DMS153 (cell line): Measurements from ENCODE around the gene RGS6.

Source experiments
- DNase-seq: peaks from one replicate; lab custom pipeline; 2025; lab: John Stamatoyannopoulos, UW

The RGS6 gene

DNA sequence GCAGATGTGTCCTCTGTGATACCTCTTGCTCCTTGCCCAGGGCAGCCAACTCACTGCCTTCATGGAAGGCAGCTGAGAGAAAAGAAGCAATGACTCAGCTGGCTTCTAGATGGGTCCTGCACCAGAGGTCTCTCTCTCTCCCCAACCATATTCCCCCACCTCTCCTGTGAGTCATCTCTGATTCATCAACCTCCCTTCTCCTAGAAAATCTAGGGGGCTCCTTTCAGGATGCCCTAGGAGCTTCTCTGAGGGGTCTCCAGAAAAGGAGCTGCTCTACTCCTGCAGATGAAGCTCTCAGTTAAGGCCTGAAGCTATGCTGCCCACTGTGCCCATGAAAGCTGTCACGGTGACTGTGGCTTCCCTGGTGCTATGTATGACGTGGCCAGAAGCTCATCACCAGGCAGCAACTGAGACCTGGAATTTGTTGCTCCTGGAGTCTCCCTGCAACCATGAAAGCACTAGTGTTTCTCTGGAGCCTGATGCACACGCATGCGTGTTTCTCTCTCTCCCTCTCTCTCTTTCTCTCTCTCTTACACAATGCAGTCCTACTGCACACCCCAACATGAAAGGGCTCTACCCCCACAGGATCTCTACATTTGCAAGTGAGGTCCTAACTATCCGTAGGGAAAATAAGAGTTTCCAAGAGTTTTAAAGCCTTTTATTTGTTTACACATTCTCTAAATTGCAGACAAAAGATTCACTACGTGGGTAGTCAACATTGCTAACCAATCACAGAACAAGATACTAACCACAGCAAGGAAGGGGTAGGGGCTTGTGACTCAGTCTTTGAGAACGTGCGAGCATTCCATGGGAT is 676.4 kb downstream of the RGS6 start:
- no peak for DNase-seq

DNA sequence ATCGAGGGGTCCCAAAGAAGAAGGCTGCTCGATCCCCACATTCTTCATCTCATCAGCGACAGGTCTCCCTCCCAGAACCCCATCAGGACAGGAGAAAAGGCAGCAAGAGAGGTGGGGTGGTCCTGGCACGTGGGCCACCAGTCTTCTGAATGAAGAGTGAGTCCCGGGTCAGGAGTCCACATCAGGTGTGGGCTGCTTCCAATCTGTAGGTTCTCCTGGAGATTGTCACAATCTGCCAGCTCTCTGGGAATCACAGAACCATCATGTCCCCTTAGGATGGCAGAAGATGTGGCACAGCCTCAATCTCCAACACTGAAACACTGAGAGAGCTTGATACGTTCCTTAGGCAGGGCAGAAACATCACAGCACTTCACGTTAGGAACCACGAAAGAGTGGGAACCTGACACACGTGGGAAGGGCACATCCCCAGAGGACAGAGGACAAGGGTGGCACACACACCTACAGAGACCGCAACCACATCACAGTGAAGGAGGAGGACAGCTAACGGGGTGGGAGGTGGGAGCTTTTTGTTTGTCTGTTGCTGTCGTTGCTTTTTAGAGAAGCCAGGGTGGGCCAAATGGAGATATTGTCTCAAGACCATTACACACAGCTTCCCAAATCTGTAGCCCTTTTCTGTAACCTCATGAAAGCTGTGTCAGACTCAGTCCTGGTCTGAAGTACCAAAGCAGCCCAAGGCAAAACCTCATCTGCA is 677.1 kb downstream of the RGS6 start:
- no peak for DNase-seq

DNA sequence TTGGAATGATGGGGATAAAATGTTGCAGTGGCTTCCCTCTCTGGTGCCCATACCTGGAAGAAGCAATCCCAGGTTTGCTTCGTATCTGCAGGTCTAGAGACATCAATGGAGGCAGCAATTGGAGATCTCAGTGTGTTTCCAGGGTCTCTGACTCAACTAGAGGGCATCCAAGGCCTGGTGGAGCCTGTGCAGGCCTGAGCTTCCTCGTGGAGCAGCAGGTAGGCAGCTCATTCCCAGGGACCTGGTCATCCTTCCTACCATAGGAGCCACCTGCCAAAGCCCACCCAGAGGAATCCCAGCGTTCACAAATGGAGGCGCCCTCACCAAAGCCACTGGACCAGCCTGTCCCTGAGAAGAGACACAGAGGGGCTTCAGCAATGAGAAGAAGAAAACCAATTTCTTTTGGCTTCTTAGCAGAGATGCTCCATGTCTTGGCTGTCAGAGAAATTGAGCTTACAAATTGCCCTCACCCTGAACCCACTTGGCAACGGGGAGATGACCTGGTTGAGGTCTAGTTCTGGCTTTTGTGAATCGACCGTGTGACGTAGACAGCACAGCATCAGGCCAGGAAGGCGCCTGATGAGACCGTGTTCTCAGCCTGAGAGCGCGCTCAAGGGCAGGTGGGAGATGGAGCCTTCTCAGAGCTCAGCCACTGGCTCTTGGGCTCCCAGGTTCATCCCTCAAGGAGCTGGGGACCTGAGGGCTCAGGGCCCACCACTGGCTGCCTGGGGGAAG is 678.0 kb downstream of the RGS6 start:
- DNase-seq, result no peak

DNA sequence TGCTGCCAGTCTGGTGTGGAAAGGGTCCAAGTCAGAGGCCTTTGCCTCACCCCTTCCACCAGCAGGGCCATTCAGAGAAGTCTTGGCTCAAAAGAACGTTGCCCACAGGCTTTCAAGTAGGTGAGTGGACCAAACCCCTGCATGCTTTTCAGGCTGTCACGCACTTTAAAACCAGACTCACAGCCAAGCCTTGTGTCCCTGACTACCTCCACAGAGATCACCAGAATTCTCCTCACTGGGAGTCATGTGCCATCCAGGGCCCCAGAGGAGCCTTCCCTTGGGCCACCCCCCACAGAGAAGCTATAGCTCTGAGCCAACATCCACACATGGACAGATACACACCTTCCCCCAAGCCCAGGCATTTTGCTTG is 678.6 kb downstream of the RGS6 start:
- DNase-seq, result no peak

DNA sequence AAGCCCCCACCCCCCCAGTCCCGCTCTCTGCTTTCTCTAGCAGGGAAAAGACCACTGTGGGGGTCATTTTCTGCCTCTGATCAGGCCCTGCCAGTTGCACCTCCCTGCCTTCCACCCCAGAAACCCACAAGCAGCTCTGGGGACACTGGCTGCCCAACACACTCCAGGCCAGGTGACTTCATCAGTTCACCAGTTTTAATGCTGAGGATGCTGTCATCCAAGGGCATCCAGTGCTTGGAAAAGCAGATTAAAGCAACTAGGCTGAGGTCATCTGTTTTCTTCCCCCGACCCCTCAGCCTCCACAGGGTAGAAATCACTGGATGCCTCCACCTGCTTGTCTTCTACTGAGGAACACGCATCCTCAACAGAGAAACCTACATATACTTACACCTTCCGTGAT is 679.3 kb downstream of the RGS6 start:
- no peak for DNase-seq

DNA sequence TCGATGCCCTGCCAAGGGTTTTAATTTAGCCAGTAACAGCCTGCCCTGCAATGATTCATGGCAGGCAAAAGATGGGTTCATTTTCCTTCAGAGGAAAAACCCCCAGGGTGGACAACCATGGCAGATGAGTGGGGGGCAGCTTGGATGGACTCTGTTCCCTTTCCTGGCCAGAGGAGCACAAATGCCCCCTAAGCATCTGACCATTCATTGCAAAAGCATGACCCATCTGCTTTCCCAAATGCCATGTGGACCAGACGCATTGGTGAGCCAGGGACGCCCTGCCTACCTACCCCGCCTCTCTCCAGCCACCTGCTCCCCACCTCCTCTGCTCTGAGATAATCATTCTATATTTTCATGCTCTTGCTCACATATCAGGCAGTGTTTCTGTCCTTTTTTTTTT is 679.8 kb downstream of the RGS6 start:
- DNase-seq, result no peak

DNA sequence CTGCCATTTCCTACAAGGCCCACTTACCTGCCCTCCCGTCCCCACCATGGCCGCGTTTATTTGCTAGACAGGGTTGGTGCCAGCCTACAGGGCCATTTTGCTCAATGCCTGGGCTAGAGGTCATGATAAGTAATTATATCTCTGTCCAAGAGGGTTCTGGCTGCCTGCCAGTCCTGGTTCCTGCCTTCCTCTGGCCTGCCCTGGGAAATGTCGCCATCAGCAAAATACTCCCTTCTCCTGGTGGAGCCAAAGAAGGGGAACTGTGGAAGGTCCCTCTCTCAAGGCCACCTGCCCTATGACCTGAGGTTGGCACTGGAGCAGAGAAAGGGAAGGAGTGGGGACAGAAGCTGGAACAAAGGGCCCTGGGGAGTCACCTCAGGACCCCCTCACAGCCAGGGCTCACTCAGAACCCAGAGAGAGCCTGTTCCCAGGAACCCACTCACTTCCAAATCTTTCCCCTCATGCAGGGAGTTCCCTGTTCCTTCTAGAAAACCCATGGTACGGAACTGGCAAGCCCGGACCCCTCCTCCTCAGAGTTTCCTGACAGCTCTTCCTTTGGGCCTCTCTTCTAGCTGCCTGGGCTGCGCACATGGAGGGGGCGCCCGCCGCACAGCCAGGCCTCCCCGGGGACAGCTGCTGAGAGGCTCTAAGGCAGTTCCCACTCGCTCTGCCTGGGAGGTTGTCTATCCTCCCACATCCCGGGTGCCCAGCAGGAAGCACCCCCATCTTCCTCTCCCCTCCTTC is 681.2 kb downstream of the RGS6 start:
- no peak for DNase-seq

DNA sequence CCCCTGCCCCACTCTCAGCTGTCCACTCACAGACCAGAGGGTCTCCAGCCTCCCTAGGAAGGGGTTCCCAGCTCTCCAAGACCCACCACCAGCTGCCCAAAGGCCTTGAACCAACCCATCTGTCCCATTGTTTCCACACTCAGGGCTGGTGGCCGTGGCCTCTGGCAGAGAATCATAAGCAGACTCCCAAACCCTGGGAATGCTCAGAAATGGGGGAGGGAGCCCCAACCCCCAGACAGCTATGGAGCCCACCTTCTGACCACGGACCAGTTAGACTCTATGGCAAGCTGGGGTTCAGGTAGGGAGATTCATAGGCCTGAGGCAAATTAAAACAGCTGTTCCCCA is 681.7 kb downstream of the RGS6 start:
- no peak for DNase-seq

DNA sequence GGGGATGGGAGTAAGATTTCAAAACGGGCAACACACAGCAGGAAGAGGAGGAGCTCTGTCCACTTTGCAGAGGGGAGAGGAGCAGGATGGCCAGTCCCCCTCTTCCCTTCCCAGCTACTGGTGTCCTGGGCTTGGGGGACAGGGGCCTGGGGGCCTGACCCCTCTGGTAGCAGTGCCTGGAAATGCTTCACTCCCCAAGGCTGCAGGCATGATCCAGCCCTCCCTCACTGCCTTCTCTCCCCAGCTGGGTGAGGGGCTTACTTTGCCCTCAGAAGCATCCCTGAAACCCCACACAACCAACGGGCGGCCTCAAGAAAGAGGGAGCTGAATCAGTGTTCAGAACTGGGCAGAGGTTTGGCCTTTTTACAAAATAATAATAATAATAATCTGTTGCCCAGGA is 682.1 kb downstream of the RGS6 start:
- no peak for DNase-seq

DNA sequence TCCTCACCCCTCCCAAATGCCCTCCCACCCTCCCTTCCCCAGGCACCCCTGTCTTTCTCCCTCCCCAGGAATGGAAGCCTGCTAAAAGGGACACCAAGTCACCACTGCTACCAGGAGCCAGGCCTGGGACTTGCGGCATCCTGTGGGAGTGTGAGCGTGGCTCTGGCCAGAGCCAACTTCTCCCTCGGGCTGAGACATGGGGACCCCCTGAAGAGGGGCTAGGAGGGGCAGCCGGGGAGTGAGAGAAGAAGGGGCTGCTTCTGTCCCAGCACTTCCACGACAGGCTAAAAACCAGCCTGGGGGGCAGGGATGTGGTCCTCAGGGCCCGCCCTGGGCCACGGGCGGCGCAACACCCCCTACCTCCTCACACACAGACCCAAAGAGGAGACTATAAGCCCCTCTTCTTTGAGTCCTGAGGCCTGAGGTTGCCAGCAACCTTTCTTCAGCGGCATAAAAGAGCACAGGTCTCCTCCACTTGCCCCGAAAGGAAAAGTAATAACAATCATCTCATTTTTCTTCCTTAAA is 682.7 kb downstream of the RGS6 start:
- DNase-seq, result no peak

DNA sequence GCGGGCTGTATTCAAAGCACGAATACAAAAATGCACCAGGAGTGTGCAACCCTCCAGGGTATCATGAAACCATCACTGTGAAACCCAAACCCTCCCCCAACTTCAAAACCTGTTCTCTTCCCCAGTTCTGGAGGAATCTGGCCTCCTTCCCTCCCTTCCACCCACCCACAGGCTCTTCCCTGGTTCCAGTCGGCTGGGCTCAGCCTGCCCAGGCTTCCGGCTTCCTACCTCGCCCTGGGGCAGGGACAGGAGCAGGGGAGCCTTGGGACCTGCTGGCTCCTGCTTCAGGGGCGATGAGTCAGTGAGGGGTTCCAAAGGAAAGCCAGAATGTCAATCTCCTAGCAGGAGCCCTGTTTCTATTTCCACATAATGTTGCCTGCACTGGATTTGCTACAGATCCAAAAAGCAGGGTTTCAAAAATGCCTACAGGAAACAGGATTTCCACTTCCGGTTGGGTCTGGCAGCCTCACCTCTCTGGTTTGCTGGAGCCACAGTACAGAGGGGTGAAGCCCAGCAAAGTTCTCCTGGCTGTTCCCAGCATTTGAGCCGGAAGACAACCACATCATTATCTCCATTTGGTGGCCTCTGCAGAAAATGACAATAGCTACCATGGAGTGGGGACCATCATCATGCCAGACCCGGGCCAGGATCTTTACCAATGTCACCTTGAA is 683.4 kb downstream of the RGS6 start:
- no peak for DNase-seq
